Fibroblast of pulmonary artery (primary cell): ENCODE results near the gene SLCO3A1.

Experiments used
- DNase-seq: peaks from one replicate; pipeline ENCODE4 v3.0.0-alpha.2; 2010; ENCODE audit warnings: low read depth
- H3K4me3 ChIP-seq: replicated peaks from 2 replicates; pipeline ENCODE4 v1.5.1; 2011; ENCODE audit warnings: low read depth, mild to moderate bottlenecking, control low read depth, low read length, moderate library complexity
- CTCF ChIP-seq: IDR thresholded peaks from 2 replicates; pipeline ENCODE4 v1.5.1; 2011; ENCODE audit warnings: mild to moderate bottlenecking, control low read depth, low read length, inconsistent platforms; ENCODE audit errors: missing control alignments

Gene SLCO3A1

GRCh38 chr15:91988655-91989054 is 135.1 kb downstream of the SLCO3A1 start:
- no peak overlapping the region for H3K4me3 ChIP-seq
- DNase-seq, result no peak
- TF ChIP-seq CTCF, result no peak

- H3K4me3 ChIP-seq, result no peak overlapping the region
- no peak for TF ChIP-seq CTCF
- DNase-seq, result no peak
Observed at GRCh38 chr15:91989821-91990220, 136.3 kb downstream of the SLCO3A1 start.

- H3K4me3 ChIP-seq, result no peak overlapping the region
- no peak for TF ChIP-seq CTCF
- DNase-seq, result no peak
Observed at GRCh38 chr15:91992945-91993344, 139.4 kb downstream of the SLCO3A1 start.

- no peak for TF ChIP-seq CTCF
- no peak for DNase-seq
Observed at GRCh38 chr15:91995146-91995545, 141.6 kb downstream of the SLCO3A1 start.

GRCh38 chr15:91997163-91997562 is 143.7 kb downstream of the SLCO3A1 start:
- TF ChIP-seq CTCF, result no peak
- H3K4me3 ChIP-seq, result no peak overlapping the region
- no peak for DNase-seq

More at GRCh38 chr15:91995146-91995545, 141.6 kb downstream of the SLCO3A1 start:
- H3K4me3 ChIP-seq, result no peak overlapping the region

- H3K4me3 ChIP-seq, result no peak overlapping the region
- no peak for DNase-seq
- TF ChIP-seq CTCF, result no peak
Observed at GRCh38 chr15:92000709-92001108, 147.2 kb downstream of the SLCO3A1 start.

- no peak overlapping the region for H3K4me3 ChIP-seq
- DNase-seq, result no peak
- no peak for TF ChIP-seq CTCF
Observed at GRCh38 chr15:92001307-92001706, 147.8 kb downstream of the SLCO3A1 start.
